ENCODE results near the gene DPAGT1.

- no peak for TF ChIP-seq ZNF274 (IDR thresholded peaks at IDR 0.05; ENCODE audit: low read depth, low read length)
- no peak for TF ChIP-seq SUZ12 (IDR thresholded peaks at IDR 0.05; ENCODE audit: extremely low read depth, insufficient read depth, insufficient read length)
These were observed 38.9 kb downstream of the DPAGT1 start for GRCh38 chr11:119062779-119063178.

Measured in NT2/D1 (cell line).